Activated CD4-positive, alpha-beta memory T cell treated with anti-CD3 and anti-CD28 coated beads, Interleukin-2, amount 10 ng/mL, durations not matched to agents 7 days and 5 days (primary cell): ENCODE data around the gene TMEM120B. TPM values are rescaled to one million over a fixed set of nuclear protein-coding genes. Genes with fewer than 3 reads are reported as not detected.
"Not testable (repeated sequence)": the region's sequence is repeated elsewhere in the genome, so short reads cannot be mapped to it uniquely, and the experiment has no call there.

Source experiments
- CTCF ChIA-PET: fragments of 350-600 bp; sonication (Branson Sonifier 250); formaldehyde crosslinking; loops from one replicate; lab custom pipeline; 2021; ENCODE audit warnings: antibody characterized with exemption, inconsistent platforms; lab: Charles Lee
- POLR2A ChIA-PET: fragments of 350-600 bp; sonication (Branson Sonifier 250); formaldehyde crosslinking; loops from one replicate; lab custom pipeline; 2021; ENCODE audit warnings: antibody characterized with exemption; lab: Charles Lee
- DNase-seq: peaks from one replicate; pipeline ENCODE4 v3.0.0-alpha.2; 2020
- H3K27ac Mint-ChIP-seq: one replicate; pipeline ENCODE4 v1.8.0; 2021; ENCODE audit warnings: mild to moderate bottlenecking, mixed read lengths
- H3K27me3 Mint-ChIP-seq: one replicate; pipeline ENCODE4 v1.8.0; 2021; ENCODE audit warnings: mixed read lengths
- H3K36me3 Mint-ChIP-seq: one replicate; pipeline ENCODE4 v1.8.0; 2021; ENCODE audit warnings: low read depth, mixed read lengths
- H3K4me1 Mint-ChIP-seq: one replicate; pipeline ENCODE4 v1.8.0; 2021; ENCODE audit warnings: mixed read lengths
- H3K4me3 Mint-ChIP-seq: one replicate; pipeline ENCODE4 v1.8.0; 2021; ENCODE audit warnings: mild to moderate bottlenecking, mixed read lengths
- H3K9me3 Mint-ChIP-seq: one replicate; pipeline ENCODE4 v1.8.0; 2021; ENCODE audit warnings: mixed read lengths
- total RNA-seq, 2 experiments: library from RNA; stranded (reverse); gene quantifications; one replicate each; pipeline ENCODE4 v1.2.3, GENCODE V29; 2021

Gene TMEM120B
- 1 to 10 TPM; 5.1 to 5.8 TPM for total RNA-seq

DNA sequence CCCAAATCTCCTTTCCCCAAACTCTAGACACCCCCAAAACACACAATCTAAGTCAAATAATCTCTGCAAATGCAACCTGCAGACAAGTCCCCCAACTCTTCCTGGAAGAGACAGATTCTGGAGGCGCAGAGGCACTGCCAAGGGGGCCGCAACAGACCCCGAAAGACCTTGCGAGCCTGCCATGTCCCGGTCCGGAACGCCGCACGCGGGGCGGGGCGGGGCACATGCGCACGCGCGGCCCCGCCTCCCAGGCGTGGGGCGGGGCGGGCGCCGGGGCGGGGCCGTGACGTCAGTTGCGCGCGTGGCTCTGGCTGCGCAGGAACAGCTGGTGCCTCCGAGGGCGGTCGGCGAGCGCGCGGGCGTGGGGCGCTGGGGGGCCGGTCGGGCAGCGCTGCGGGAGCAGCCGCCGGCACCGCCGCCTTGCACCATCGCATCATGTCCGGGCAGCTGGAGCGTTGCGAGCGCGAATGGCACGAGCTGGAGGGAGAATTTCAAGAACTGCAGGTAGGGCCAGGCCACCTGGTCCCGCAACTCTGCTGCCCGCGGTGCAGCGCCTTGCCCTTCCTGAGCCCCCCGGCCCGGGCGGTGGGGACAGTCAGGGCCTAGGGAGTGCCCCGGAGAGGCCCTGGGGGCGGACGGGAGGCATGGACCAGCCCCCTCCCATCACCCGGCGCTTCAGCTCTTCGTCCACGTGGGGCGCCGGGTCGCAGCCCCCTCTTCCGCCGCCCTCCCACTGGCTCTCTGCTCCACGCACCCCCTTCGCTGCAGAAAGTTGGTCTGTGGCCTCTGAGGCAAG is at the start of gene TMEM120B:
Gene TMEM120B, plus strand, starts transcription at position 292 of the 796 bp plus-strand sequence. Its CDS starts 144 bp downstream, at position 436.
- Mint-ChIP-seq H3K27me3 (no peaks in the 10 kb centered on the region), H3K9me3 (no peaks in the 10 kb centered on the region), H3K4me3 (peak within 1 kb of the TSS; percentile 93), H3K4me1 (peaks cover 25% of the 10 kb centered on the region), H3K36me3 (peaks cover 3% of the 10 kb centered on the region), H3K27ac (peak within 1 kb of the TSS; percentile 88)
- CTCF ChIA-PET, result interaction anchor here (0.7 to 4.1 kb wide), 13 partner anchors 7 to 206 kb away, joined by 3 to 60 read pairs (median 4); partner anchors contain the start of genes CFAP251, PSMD9 and RHOF
- peak; percentile 87 for DNase-seq
- POLR2A ChIA-PET, result interaction anchor here (0.7 to 3.2 kb wide), 21 partner anchors 11 to 513 kb away, joined by 3 to 36 read pairs (median 4); partner anchors contain the start of genes DIABLO, ORAI1, RHOF and SETD1B

- H3K4me1 Mint-ChIP-seq, result peaks cover 82% of the 10 kb centered on the region
- H3K4me3 Mint-ChIP-seq, result peak overlapping the region; percentile 89
- no peaks in the 10 kb centered on the region for H3K9me3 Mint-ChIP-seq
- no peaks in the 10 kb centered on the region for H3K27me3 Mint-ChIP-seq
- POLR2A ChIA-PET, result interaction anchor here (1.0 to 1.5 kb wide), 4 partner anchors 33 to 126 kb away, joined by 3 to 7 read pairs (median 3); no protein-coding TSS in a partner anchor
- no peak for DNase-seq
- CTCF ChIA-PET, result interaction anchor here (1.1 kb wide), 1 partner anchor 131 kb away, joined by 3 read pairs; no protein-coding TSS in a partner anchor
- peaks cover 18% of the 10 kb centered on the region for H3K36me3 Mint-ChIP-seq
- H3K27ac Mint-ChIP-seq, result peak overlapping the region; percentile 86
These were observed 49.0 kb upstream of the TMEM120B start for GRCh38 chr12:121663610-121663929.

- peaks cover 18% of the 10 kb centered on the region for H3K36me3 Mint-ChIP-seq
- not testable (repeated sequence) for DNase-seq, H3K27me3 Mint-ChIP-seq, H3K4me3 Mint-ChIP-seq, H3K9me3 Mint-ChIP-seq
- ChIA-PET POLR2A (interaction anchor here (1.4 kb wide), 2 partner anchors 20 to 40 kb away, joined by 3 to 4 read pairs; partner anchors contain the start of gene ORAI1), CTCF (interaction anchor here (0.7 to 8.6 kb wide), 3 partner anchors 15 to 114 kb away, joined by 3 to 80 read pairs (median 43); partner anchors contain the start of gene ORAI1)
- peaks cover 63% of the 10 kb centered on the region for H3K4me1 Mint-ChIP-seq
- peak overlapping the region; percentile 47 for H3K27ac Mint-ChIP-seq
These were observed 45.7 kb upstream of the TMEM120B start for GRCh38 chr12:121666829-121667228.

GRCh38 chr12:121668750-121669520 is 43.6 kb upstream of the TMEM120B start:
- Mint-ChIP-seq H3K4me1 (peaks cover 65% of the 10 kb centered on the region), H3K36me3 (peaks cover 16% of the 10 kb centered on the region), H3K9me3 (no peaks in the 10 kb centered on the region), H3K27me3 (no peaks in the 10 kb centered on the region), H3K4me3 (no peak overlapping the region), H3K27ac (no peak overlapping the region)
- POLR2A ChIA-PET, result interaction anchor here (0.5 to 3.3 kb wide), 10 partner anchors 9 to 134 kb away, joined by 3 to 41 read pairs (median 5); partner anchors contain the start of gene ORAI1
- CTCF ChIA-PET, result interaction anchor here (0.7 to 8.6 kb wide), 23 partner anchors 9 to 174 kb away, joined by 3 to 80 read pairs (median 5); partner anchors contain the start of genes KDM2B and ORAI1
- DNase-seq, result peak; percentile 57

- POLR2A ChIA-PET, result interaction anchor here (1.1 to 3.5 kb wide), 7 partner anchors 9 to 135 kb away, joined by 3 to 41 read pairs (median 4); partner anchors contain the start of gene ORAI1
- H3K9me3 Mint-ChIP-seq, result no peaks in the 10 kb centered on the region
These were observed 43.0 kb upstream of the TMEM120B start, which contains the start of gene MORN3 for GRCh38 chr12:121669521-121669900. TSS of gene MORN3 (minus strand) at chr12:121669654. CDS start at chr12:121669483, 171 bp downstream.

DNA sequence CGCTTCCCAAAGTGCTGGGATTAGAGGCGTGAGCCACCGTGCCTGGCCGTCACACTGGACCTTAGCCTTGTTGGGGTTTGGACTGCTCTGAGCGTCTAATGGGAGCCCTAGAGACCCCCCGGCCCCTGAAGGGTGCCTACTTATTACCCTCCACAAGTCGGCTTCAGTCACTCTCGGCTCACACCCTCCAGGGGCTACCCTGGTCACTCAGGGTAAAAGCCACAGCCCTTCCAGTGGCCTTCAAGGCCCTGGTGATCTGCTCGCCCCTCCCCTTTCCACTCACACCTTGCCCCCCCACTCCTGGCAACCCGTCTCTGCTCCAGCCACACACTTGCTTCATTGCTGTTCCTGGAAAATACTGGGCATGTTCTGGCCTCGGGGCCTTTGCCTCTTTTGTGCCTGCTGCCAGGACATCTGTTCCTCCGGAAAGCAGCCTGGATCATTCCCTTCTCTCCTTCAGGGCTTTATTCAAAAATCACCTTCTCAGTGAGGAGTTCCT is 39.5 kb upstream of the TMEM120B start:
- POLR2A ChIA-PET, result interaction anchor here (1.2 to 3.5 kb wide), 13 partner anchors 12 to 136 kb away, joined by 3 to 57 read pairs (median 13); partner anchors contain the start of gene ORAI1

More at GRCh38 chr12:121669521-121669900, 43.0 kb upstream of the TMEM120B start, which contains the start of gene MORN3:
- Mint-ChIP-seq H3K27me3 (no peaks in the 10 kb centered on the region), H3K27ac (peak within 1 kb of the TSS; percentile 100), H3K4me1 (peaks cover 60% of the 10 kb centered on the region), H3K4me3 (no peak within 1 kb of the TSS), H3K36me3 (peaks cover 10% of the 10 kb centered on the region)
- CTCF ChIA-PET, result interaction anchor here (1.1 to 8.6 kb wide), 12 partner anchors 10 to 175 kb away, joined by 3 to 80 read pairs (median 6); partner anchors contain the start of genes KDM2B and ORAI1
- DNase-seq, result no peak

GRCh38 chr12:121676190-121676589 is 36.4 kb upstream of the TMEM120B start:
- DNase-seq, result no peak
- H3K4me3 Mint-ChIP-seq, result no peak overlapping the region
- H3K36me3 Mint-ChIP-seq, result no peaks in the 10 kb centered on the region

More for the DNA sequence above, 39.5 kb upstream of the TMEM120B start:
- Mint-ChIP-seq H3K36me3 (no peaks in the 10 kb centered on the region), H3K4me1 (peaks cover 39% of the 10 kb centered on the region), H3K27me3 (no peaks in the 10 kb centered on the region), H3K9me3 (no peaks in the 10 kb centered on the region), H3K4me3 (peak overlapping the region; percentile 89), H3K27ac (peak overlapping the region; percentile 100)
- CTCF ChIA-PET, result interaction anchor here (0.5 to 8.6 kb wide), 10 partner anchors 9 to 178 kb away, joined by 3 to 80 read pairs (median 8); partner anchors contain the start of gene ORAI1
- DNase-seq, result peak; percentile 20

DNA sequence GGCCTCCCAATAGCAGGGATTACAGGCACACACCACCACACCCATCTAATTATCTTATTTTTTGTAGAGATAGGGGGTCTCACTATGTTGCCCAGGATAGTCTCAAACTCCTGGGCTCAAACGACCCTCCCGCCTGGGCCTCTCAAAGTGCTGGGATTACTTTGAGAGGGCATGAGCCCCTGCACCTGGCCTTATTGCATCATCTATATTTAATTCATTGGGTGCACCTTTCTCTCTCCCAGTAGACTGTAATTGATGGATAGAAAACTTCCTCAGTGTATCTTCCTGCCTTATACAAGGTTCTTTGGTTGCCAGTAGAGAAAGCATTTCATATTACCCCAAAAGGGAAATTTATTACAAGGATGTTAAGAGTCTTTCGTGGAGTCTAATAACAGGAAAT is 34.2 kb upstream of the TMEM120B start:
- Mint-ChIP-seq H3K9me3 (no peaks in the 10 kb centered on the region), H3K27ac (no peak overlapping the region), H3K4me1 (peaks cover 16% of the 10 kb centered on the region), H3K4me3 (no peak overlapping the region), H3K36me3 (no peaks in the 10 kb centered on the region), H3K27me3 (no peaks in the 10 kb centered on the region)
- DNase-seq, result no peak
- CTCF ChIA-PET, result no interaction called here
- POLR2A ChIA-PET, result interaction anchor here (3.6 kb wide), 1 partner anchor 51 kb away, joined by 10 read pairs; the partner anchor contains the start of gene ORAI1

More at GRCh38 chr12:121676190-121676589, 36.4 kb upstream of the TMEM120B start:
- Mint-ChIP-seq H3K27ac (no peak overlapping the region), H3K4me1 (peaks cover 32% of the 10 kb centered on the region), H3K27me3 (no peaks in the 10 kb centered on the region), H3K9me3 (no peaks in the 10 kb centered on the region)
- POLR2A ChIA-PET, result no interaction called here
- CTCF ChIA-PET, result no interaction called here

DNA sequence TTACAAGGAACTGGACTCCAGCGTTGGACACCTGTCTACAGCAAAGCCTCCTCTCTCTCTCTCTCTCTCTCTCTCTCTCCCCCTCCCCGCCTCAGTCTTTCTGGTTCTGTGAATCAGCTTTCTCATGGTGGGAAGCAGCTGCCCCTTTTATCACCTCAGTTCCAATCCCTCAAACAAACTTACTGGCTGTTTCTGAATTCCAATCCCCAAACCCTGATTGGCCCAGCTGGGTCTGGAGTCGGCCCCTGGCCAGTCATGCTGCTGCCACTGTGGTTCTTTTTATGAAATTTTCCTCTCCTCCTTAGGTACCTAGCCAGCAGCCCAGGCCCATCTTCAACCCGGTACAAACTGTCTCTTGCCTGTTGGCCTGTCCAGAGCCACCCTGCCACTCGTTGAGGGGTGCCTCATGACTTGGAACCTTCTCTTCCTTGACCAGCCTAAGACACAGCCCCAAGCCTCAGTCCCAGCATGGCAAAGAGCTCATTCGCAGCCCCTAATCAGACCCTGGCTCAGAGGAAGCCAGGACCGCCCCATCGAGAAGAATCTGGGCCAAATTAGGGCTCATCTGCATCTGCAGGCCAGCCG is 33.7 kb upstream of the TMEM120B start:
- no peak overlapping the region for H3K4me3 Mint-ChIP-seq
- ChIA-PET POLR2A (interaction anchor here (3.6 kb wide), 1 partner anchor 51 kb away, joined by 10 read pairs; the partner anchor contains the start of gene ORAI1), CTCF (interaction anchor here (1.2 kb wide), 1 partner anchor 19 kb away, joined by 3 read pairs; no protein-coding TSS in a partner anchor)
- peaks cover 11% of the 10 kb centered on the region for H3K4me1 Mint-ChIP-seq
- no peaks in the 10 kb centered on the region for H3K36me3 Mint-ChIP-seq
- H3K27ac Mint-ChIP-seq, result no peak overlapping the region
- no peaks in the 10 kb centered on the region for H3K9me3 Mint-ChIP-seq
- no peaks in the 10 kb centered on the region for H3K27me3 Mint-ChIP-seq
- no peak for DNase-seq

- ChIA-PET POLR2A (interaction anchor here (3.6 kb wide), 1 partner anchor 52 kb away, joined by 10 read pairs; the partner anchor contains the start of gene ORAI1), CTCF (interaction anchor here (0.6 to 1.2 kb wide), 6 partner anchors 20 to 239 kb away, joined by 3 read pairs; partner anchors contain the start of genes CFAP251 and ORAI1)
- not testable (repeated sequence) for DNase-seq, H3K27me3 Mint-ChIP-seq, H3K4me3 Mint-ChIP-seq, H3K27ac Mint-ChIP-seq, H3K4me1 Mint-ChIP-seq, H3K9me3 Mint-ChIP-seq, H3K36me3 Mint-ChIP-seq
These were observed 32.8 kb upstream of the TMEM120B start for GRCh38 chr12:121679661-121680197.

DNA sequence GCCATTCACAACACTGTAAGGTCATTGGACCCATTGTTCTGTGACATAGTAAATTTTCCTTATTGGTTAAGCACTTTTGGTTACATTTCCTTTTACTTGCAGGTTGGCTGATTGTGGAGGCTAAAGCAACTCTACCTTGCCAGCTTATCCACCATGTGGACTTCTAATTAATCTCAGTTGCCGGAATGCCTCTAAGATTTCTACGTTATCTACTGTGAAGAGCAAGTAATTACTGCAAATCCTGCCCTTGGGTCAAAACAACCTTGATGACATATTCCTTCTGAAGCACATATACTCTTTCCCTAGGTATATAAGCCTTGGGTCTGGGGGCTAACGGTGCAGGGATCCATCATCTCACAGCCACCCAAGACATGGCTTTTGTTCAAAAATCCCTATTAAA is 23.6 kb upstream of the TMEM120B start:
- POLR2A ChIA-PET, result interaction anchor here (1.0 to 1.5 kb wide), 2 partner anchors 16 to 63 kb away, joined by 3 to 4 read pairs; no protein-coding TSS in a partner anchor
- no peak overlapping the region for H3K4me3 Mint-ChIP-seq

More for the DNA sequence above, 23.6 kb upstream of the TMEM120B start:
- Mint-ChIP-seq H3K4me1 (peaks cover 15% of the 10 kb centered on the region), H3K27me3 (peaks cover 2% of the 10 kb centered on the region), H3K9me3 (no peaks in the 10 kb centered on the region), H3K27ac (no peak overlapping the region), H3K36me3 (peaks cover 3% of the 10 kb centered on the region)
- CTCF ChIA-PET, result interaction anchor here (1.2 to 1.5 kb wide), 2 partner anchors 106 to 137 kb away, joined by 6 read pairs; no protein-coding TSS in a partner anchor
- DNase-seq, result no peak
